ENCODE data around the gene PLEKHA1.

GRCh38 chr10:122402548-122403131, 28.1 kb downstream of the PLEKHA1 start:
- TF ChIP-seq CTCF (IDR thresholded peaks at IDR 0.05) (no peak), POLR2A (IDR thresholded peaks at IDR 0.05) (no peak)
